K562 (cell line): ENCODE results near the gene AURKB. TPM values are rescaled to one million over a fixed set of nuclear protein-coding genes. Genes with fewer than 3 reads are reported as not detected.

Experiments used
- EWSR1 ChIP-seq: fragments of 450-650 bp; IDR thresholded peaks from 2 replicates; pipeline ENCODE4 v1.6.1; 2018; ENCODE audit warnings: borderline replicate concordance, mild to moderate bottlenecking, low read depth, moderate library complexity; ENCODE audit not compliant: partially characterized antibody
- FUS ChIP-seq: fragments of 200-400 bp; formaldehyde crosslinking; optimal IDR thresholded peaks from 2 replicates; pipeline ENCODE3; 2017; ENCODE audit warnings: low read depth, low read length
- HDAC1 ChIP-seq, 2 experiments: fragments of 450-650 bp; IDR thresholded peaks; 2 replicates each; pipeline ENCODE4 v1.6.1; 2016 to 2017; ENCODE audit warnings: inconsistent platforms in 1 of 2, mild to moderate bottlenecking in 1 of 2, moderate library complexity in 1 of 2
- HSF4 ChIP-seq: fragments of 250-450 bp; sonication (Bioruptor Pico); IDR thresholded peaks from 2 replicates; pipeline ENCODE4 v2.1.2; 2022; ENCODE audit warnings: mild to moderate bottlenecking, moderate library complexity, borderline replicate concordance
- KDM5B ChIP-seq: fragments of 200-600 bp; sonication (generic); IDR thresholded peaks from 2 replicates; pipeline ENCODE4 v1.6.1; 2012; ENCODE audit warnings: low read depth, mild to moderate bottlenecking, moderate library complexity, low read length, control low read depth, inconsistent platforms; ENCODE audit not compliant: insufficient replicate concordance
- MCM3 ChIP-seq: fragments of 450-650 bp; IDR thresholded peaks from 2 replicates; pipeline ENCODE4 v1.6.1; 2016
- MED1 ChIP-seq: sonication (generic); formaldehyde crosslinking; IDR thresholded peaks from 2 replicates; pipeline ENCODE4 v1.8.1; 2023; ENCODE audit warnings: missing genetic modification reagents, borderline replicate concordance
- MYC ChIP-seq, 2 experiments: fragments of 250-450 bp in 1 of 2; sonication (Bioruptor Pico) in 1 of 2; IDR thresholded peaks; 2 replicates each; pipeline versions ENCODE4 v1.5.1 to v1.6.1; 2012 to 2021; ENCODE audit warnings: low read depth in 2 of 2, borderline replicate concordance in 1 of 2, improper control_type of control experiment in 1 of 2, low read length in 1 of 2, mild to moderate bottlenecking in 1 of 2, moderate library complexity in 1 of 2
- NCOA2 ChIP-seq, 2 experiments: fragments of 450-650 bp; IDR thresholded peaks; 2 replicates each; pipeline ENCODE4 v1.6.1; 2018; ENCODE audit warnings: mild to moderate bottlenecking in 2 of 2, moderate library complexity in 1 of 2; ENCODE audit not compliant: partially characterized antibody in 2 of 2
- NFE2L1 ChIP-seq: fragments of 450-650 bp; IDR thresholded peaks from 2 replicates; pipeline ENCODE4 v1.6.1; 2016; ENCODE audit warnings: missing genetic modification characterization, low read depth, mild to moderate bottlenecking, missing compliant biosample characterization, moderate library complexity, borderline replicate concordance
- NFIC ChIP-seq: fragments of 450-650 bp; IDR thresholded peaks from 2 replicates; pipeline ENCODE4 v1.6.1; 2017; ENCODE audit warnings: mild to moderate bottlenecking, inconsistent platforms
- PHF20 ChIP-seq: fragments of 450-650 bp; IDR thresholded peaks from 2 replicates; pipeline ENCODE4 v1.6.1; 2018; ENCODE audit not compliant: partially characterized antibody
- POLR2G ChIP-seq: fragments of 200-400 bp; formaldehyde crosslinking; IDR thresholded peaks from 2 replicates; pipeline ENCODE4 v1.6.1; 2017; ENCODE audit warnings: low read depth, mild to moderate bottlenecking, antibody characterized with exemption, low read length, moderate library complexity
- RBM22 ChIP-seq: fragments of 200-400 bp; formaldehyde crosslinking; IDR thresholded peaks from 2 replicates; pipeline ENCODE4 v1.6.1; 2018; ENCODE audit warnings: low read length, low read depth; ENCODE audit not compliant: poor library complexity, severe bottlenecking
- SMARCC2 ChIP-seq: fragments of 450-650 bp; IDR thresholded peaks from 2 replicates; pipeline ENCODE4 v1.6.1; 2017; ENCODE audit warnings: antibody characterized with exemption, moderate library complexity, mild to moderate bottlenecking, low read depth
- STAG1 ChIP-seq: sonication (generic); formaldehyde crosslinking; IDR thresholded peaks from 2 replicates; pipeline ENCODE4 v1.5.0; 2020; ENCODE audit warnings: missing genetic modification reagents, borderline replicate concordance
- ZNF146 ChIP-seq: IDR thresholded peaks from one replicate; pipeline ENCODE4 v1.6.1; 2018; ENCODE audit warnings: missing compliant biosample characterization; ENCODE audit not compliant: unreplicated experiment
- polyA plus RNA-seq, 8 experiments: library from polyadenylated mRNA; depleted of rRNA in 4 of 8; stranded (reverse) in 5 of 8; unstranded in 3 of 8; fragments of >200 nt; fragmentation: Nextera tagmentation in 2 of 8; fragmentation: Illumina TruSeq in 1 of 8; extraction: Ambion mirVana in 2 of 8; extraction: Trizol in 1 of 8; gene quantifications; 2 replicates each; pipeline versions ENCODE4 v1.2.1 to v1.2.3, GENCODE V29; 2011 to 2014; ENCODE audit warnings: inconsistent platforms in 1 of 8, missing spikeins in 1 of 8
- total RNA-seq, 7 experiments: library from RNA; depleted of rRNA in 6 of 7; stranded (reverse); fragments of >200 nt in 6 of 7; fragmentation: Illumina TruSeq in 2 of 7; extraction: Trizol in 2 of 7; gene quantifications; 2 replicates each; pipeline versions ENCODE4 v1.2.1 to v1.2.3, GENCODE V29; 2011 to 2021; ENCODE audit warnings: low replicate concordance in 1 of 7
- TF ChIP-seq, protein P1 (sequence below): sonication (generic); formaldehyde crosslinking; IDR thresholded peaks from 2 replicates; pipeline ENCODE4 v1.9.0; 2022; ENCODE audit warnings: mild to moderate bottlenecking, missing genetic modification reagents
- TF ChIP-seq, protein P2 (sequence below): fragments of 250-450 bp; sonication (Bioruptor Pico); IDR thresholded peaks from 2 replicates; pipeline ENCODE4 v1.4.0; 2020
- TF ChIP-seq, protein P3 (sequence below): fragments of 450-650 bp; formaldehyde crosslinking; IDR thresholded peaks from 2 replicates; pipeline ENCODE4 v1.4.0; 2022; ENCODE audit warnings: mild to moderate bottlenecking, moderate library complexity
- TF ChIP-seq, protein P4 (sequence below): fragments of 250-450 bp; sonication (Bioruptor Pico); IDR thresholded peaks from 2 replicates; pipeline ENCODE4 v1.5.1; 2021; ENCODE audit warnings: mild to moderate bottlenecking

The AURKB gene
- total and polyA plus RNA-seq, 9 of the 15 experiments (the other 6 are each of a cell fraction or from before 2014, with no cell fraction given), result 27.2 to 114 (median 74.8) TPM

DNA sequence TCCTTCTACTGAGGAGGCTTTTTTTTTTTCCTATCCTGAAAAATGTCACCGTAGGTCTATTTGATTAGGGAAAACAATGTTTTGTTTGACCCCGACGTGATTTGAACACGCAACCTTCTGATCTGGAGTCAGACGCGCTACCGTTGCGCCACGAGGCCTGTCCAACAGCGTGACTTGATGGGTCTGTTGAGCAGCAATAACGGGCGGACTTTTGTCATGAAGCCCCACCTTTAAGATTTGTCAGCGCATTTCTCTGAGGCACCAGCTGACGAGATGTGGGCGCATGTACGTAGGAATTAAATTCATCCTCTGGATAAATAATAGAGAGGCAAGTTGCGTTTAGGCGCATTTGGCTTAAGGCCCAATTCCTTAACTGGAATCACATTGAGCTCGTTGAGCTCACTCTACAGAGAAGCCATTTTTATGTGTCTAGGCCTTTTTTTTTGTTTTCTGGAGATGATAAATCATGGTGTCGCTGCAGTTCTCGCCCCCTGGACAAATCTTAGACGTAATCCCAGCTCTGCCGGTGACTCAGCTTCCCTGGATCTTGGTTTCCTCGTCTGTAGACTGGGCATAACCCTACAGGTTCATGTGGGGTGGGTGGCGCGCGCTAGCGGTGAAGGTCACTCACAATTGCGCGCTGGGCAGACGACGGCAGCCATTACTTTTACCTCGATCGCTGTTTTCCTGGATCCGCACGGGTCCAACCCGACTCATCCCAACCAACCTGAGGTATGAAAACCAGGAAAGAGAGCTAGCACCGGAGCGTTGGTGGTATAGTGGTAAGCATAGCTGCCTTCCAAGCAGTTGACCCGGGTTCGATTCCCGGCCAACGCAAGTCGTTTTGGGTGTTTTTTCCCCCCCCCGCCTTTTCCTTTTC, 10.6 kb upstream of the AURKB start (continued):
- no peak for TF ChIP-seq KDM5B
- TF ChIP-seq EWSR1, result no peak
- no peak for TF ChIP-seq HSF4
- 0 out of 2 replicates have a peak, but pooled peaks have one; percentile 21 for TF ChIP-seq NFE2L1 (tag)
- no peak for TF ChIP-seq SMARCC2
- TF ChIP-seq HDAC1 (IDR thresholded peaks at IDR 0.05), result peak in 1 of 2 experiments; percentile 81; a peak in 2 of 4 replicates
- no peak for TF ChIP-seq FUS
- TF ChIP-seq, protein P1, sequence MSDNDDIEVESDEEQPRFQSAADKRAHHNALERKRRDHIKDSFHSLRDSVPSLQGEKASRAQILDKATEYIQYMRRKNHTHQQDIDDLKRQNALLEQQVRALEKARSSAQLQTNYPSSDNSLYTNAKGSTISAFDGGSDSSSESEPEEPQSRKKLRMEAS, result no peak; the same call in 1 of the 2 replicates
- no peak for TF ChIP-seq STAG1 (CRISPR knock-in tag)
- no peak for TF ChIP-seq MCM3
- TF ChIP-seq ZNF146 (CRISPR knock-in tag), result no peak
- TF ChIP-seq NFIC, result peak; percentile 71
- TF ChIP-seq MYC (IDR thresholded peaks at IDR 0.05; ENCODE audit: low read depth, low read length), result peak; percentile 69
- TF ChIP-seq MYC (CRISPR knock-in tag; IDR thresholded peaks at IDR 0.05; ENCODE audit: borderline replicate concordance, low read depth), result no peak
- peak; percentile 43 for TF ChIP-seq RBM22
- peak; percentile 10 for TF ChIP-seq PHF20
- peak; percentile 57 for TF ChIP-seq POLR2G
- peak in 1 of 2 experiments; percentile 60 for TF ChIP-seq NCOA2 (IDR thresholded peaks at IDR 0.05; ENCODE audit: partially characterized antibody in 2 of 2)
- TF ChIP-seq MED1 (CRISPR knock-in tag), result no peak
- TF ChIP-seq, protein P2, sequence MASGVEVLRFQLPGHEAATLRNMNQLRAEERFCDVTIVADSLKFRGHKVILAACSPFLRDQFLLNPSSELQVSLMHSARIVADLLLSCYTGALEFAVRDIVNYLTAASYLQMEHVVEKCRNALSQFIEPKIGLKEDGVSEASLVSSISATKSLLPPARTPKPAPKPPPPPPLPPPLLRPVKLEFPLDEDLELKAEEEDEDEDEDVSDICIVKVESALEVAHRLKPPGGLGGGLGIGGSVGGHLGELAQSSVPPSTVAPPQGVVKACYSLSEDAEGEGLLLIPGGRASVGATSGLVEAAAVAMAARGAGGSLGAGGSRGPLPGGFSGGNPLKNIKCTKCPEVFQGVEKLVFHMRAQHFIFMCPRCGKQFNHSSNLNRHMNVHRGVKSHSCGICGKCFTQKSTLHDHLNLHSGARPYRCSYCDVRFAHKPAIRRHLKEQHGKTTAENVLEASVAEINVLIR (CRISPR knock-in tag), result 0 out of 2 replicates have a peak, but pooled peaks have one; percentile 14
- TF ChIP-seq, protein P3, sequence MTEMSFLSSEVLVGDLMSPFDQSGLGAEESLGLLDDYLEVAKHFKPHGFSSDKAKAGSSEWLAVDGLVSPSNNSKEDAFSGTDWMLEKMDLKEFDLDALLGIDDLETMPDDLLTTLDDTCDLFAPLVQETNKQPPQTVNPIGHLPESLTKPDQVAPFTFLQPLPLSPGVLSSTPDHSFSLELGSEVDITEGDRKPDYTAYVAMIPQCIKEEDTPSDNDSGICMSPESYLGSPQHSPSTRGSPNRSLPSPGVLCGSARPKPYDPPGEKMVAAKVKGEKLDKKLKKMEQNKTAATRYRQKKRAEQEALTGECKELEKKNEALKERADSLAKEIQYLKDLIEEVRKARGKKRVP, result no peak
- TF ChIP-seq, protein P4, sequence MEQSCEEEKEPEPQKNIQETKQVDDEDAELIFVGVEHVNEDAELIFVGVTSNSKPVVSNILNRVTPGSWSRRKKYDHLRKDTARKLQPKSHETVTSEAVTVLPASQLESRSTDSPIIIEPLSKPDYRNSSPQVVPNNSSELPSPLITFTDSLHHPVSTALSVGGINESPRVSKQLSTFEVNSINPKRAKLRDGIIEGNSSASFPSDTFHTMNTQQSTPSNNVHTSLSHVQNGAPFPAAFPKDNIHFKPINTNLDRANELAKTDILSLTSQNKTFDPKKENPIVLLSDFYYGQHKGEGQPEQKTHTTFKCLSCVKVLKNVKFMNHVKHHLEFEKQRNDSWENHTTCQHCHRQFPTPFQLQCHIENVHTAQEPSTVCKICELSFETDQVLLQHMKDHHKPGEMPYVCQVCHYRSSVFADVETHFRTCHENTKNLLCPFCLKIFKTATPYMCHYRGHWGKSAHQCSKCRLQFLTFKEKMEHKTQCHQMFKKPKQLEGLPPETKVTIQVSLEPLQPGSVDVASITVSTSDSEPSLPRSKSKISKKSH (CRISPR knock-in tag), result no peak
